Gastrocnemius medialis (tissue), 4 donors: ENCODE measurements around the gene WDFY4. TPM values are rescaled to one million over a fixed set of nuclear protein-coding genes. Genes with fewer than 3 reads are reported as not detected.

Source experiments
- ATAC-seq, 2 donors: fragments of 150-250 bp; one replicate each; pipeline ENCODE4 v1.9.1; 2016
- DNase-seq, 2 donors: peaks; one replicate each; pipeline ENCODE4 v3.0.0-alpha.2; 2019
- H3K27ac ChIP-seq, 4 donors: fragments of 200-600 bp; sonication (generic); 1 replicate in 1 of 4; 2 replicates in 3 of 4; pipeline ENCODE4 v1.5.1; 2016 to 2018; ENCODE audit warnings: mild to moderate bottlenecking in 2 of 4, moderate library complexity in 1 of 4
- H3K27me3 ChIP-seq, 3 donors: fragments of 200-600 bp; sonication (generic) in 2 of 3; 1 replicate in 1 of 3; 2 replicates in 2 of 3; pipeline versions ENCODE4 v1.5.1 to v1.6.0; 2016 to 2019; ENCODE audit warnings: mild to moderate bottlenecking in 1 of 3, moderate library complexity in 1 of 3
- H3K36me3 ChIP-seq, 2 donors: fragments of 200-600 bp; sonication (generic) in 1 of 2; one replicate each; pipeline ENCODE4 v1.5.1; 2017 to 2018
- H3K4me1 ChIP-seq, 2 donors: fragments of 200-600 bp; sonication (generic) in 1 of 2; one replicate each; pipeline ENCODE4 v1.5.1; 2016 to 2017; ENCODE audit warnings: mild to moderate bottlenecking in 2 of 2
- H3K4me3 ChIP-seq, 4 donors: fragments of 200-600 bp; sonication (generic) in 3 of 4; 1 replicate in 1 of 4; 2 replicates in 3 of 4; pipeline ENCODE4 v1.5.1; 2016 to 2019; ENCODE audit warnings: mild to moderate bottlenecking in 2 of 4
- H3K9me3 ChIP-seq, 3 donors: fragments of 200-600 bp; sonication (generic) in 2 of 3; 1 replicate in 1 of 3; 2 replicates in 2 of 3; pipeline ENCODE4 v1.5.1; 2016 to 2019
- CTCF ChIP-seq, 5 experiments: fragments of 450-650 bp in 3 of 5; fragments of 200-600 bp in 2 of 5; sonication (generic) in 2 of 5; IDR thresholded peaks in 4 of 5; conservative IDR thresholded peaks in 1 of 5; 1 replicate in 4 of 5; 2 replicates in 1 of 5; pipeline ENCODE4 v1.5.1; 2016 to 2019; ENCODE audit warnings: antibody characterized with exemption in 5 of 5, mild to moderate bottlenecking in 3 of 5, moderate library complexity in 3 of 5
- POLR2A ChIP-seq, 2 donors: fragments of 450-650 bp; IDR thresholded peaks; one replicate each; pipeline ENCODE4 v1.6.1; 2017; ENCODE audit warnings: antibody characterized with exemption in 2 of 2, mild to moderate bottlenecking in 2 of 2, moderate library complexity in 2 of 2
- in situ Hi-C, 4 donors: fragments of 200-750 bp; cut with MboI; loops; one replicate each; pipeline versions ENCODE4 v1.15.0 to v1.8.0; 2017; ENCODE audit warnings: low sequenced_read_pairs in 4 of 4
- intact Hi-C: fragments of 100-400 bp; cut with DNase I; formaldehyde crosslinking; loops from one replicate; pipeline ENCODE4 v1.15.1; 2023; ENCODE audit warnings: low total_unique reads
- total RNA-seq, 4 donors: library from RNA; depleted of rRNA; stranded (reverse); fragments of >200 nt; gene quantifications; one replicate each; pipeline versions ENCODE4 v1.1.0 to v1.2.3, GENCODE V29; 2016

The WDFY4 gene
- total RNA-seq, 4 donors from 2014 or later = 0.29 to 0.94 (median 0.59) TPM

GRCh38 chr10:48764486-48764885 lies 79.8 kb downstream of the WDFY4 start:
- in situ Hi-C loops = no loop called here
- DNase-seq = no peak
- TF ChIP-seq CTCF (IDR thresholded peaks at IDR 0.05 in 4 of 5, conservative IDR thresholded peaks at IDR 0.05 in 1 of 5) = no peak
- no peak for TF ChIP-seq POLR2A (IDR thresholded peaks at IDR 0.05)

GRCh38 chr10:48765039-48765438 lies 80.4 kb downstream of the WDFY4 start:
- TF ChIP-seq CTCF (IDR thresholded peaks at IDR 0.05 in 4 of 5, conservative IDR thresholded peaks at IDR 0.05 in 1 of 5) = no peak
- Histone ChIP-seq H3K27me3 (no peaks in the 10 kb centered on the region), H3K27ac (no peak overlapping the region), H3K4me3 (no peak overlapping the region), H3K4me1 (no peaks in the 10 kb centered on the region), H3K36me3 (no peaks in the 10 kb centered on the region), H3K9me3 (no peaks in the 10 kb centered on the region)
- in situ Hi-C loops = no loop called here
- no peak for ATAC-seq
- DNase-seq = no peak
- intact Hi-C loops = no loop called here

More at GRCh38 chr10:48764486-48764885, 79.8 kb downstream of the WDFY4 start:
- no peak overlapping the region for H3K27ac ChIP-seq
- no peaks in the 10 kb centered on the region for H3K27me3 ChIP-seq
- intact Hi-C loops = no loop called here
- no peaks in the 10 kb centered on the region for H3K9me3 ChIP-seq
- ATAC-seq = no peak
- H3K4me3 ChIP-seq = no peak overlapping the region
- no peaks in the 10 kb centered on the region for H3K36me3 ChIP-seq
- H3K4me1 ChIP-seq = no peaks in the 10 kb centered on the region

GRCh38 chr10:48765527-48765926 lies 80.9 kb downstream of the WDFY4 start:
- in situ Hi-C loops = no loop called here

GRCh38 chr10:48767373-48768143 lies 82.9 kb downstream of the WDFY4 start:
- in situ Hi-C loops (no loop called here), intact Hi-C loops (no loop called here)
- no peak for DNase-seq

More at GRCh38 chr10:48765527-48765926, 80.9 kb downstream of the WDFY4 start:
- DNase-seq (no peak), ATAC-seq (no peak)
- no peak for TF ChIP-seq CTCF (IDR thresholded peaks at IDR 0.05 in 4 of 5, conservative IDR thresholded peaks at IDR 0.05 in 1 of 5)
- TF ChIP-seq POLR2A (IDR thresholded peaks at IDR 0.05) = no peak
- no peaks in the 10 kb centered on the region for H3K36me3 ChIP-seq
- no peak overlapping the region for H3K27ac ChIP-seq
- no peaks in the 10 kb centered on the region for H3K4me1 ChIP-seq
- H3K4me3 ChIP-seq = no peak overlapping the region
- intact Hi-C loops = no loop called here
- H3K27me3 ChIP-seq = no peaks in the 10 kb centered on the region
- no peaks in the 10 kb centered on the region for H3K9me3 ChIP-seq

More at GRCh38 chr10:48767373-48768143, 82.9 kb downstream of the WDFY4 start:
- H3K36me3 ChIP-seq = no peaks in the 10 kb centered on the region
- no peak overlapping the region for H3K4me3 ChIP-seq
- no peaks in the 10 kb centered on the region for H3K4me1 ChIP-seq
- TF ChIP-seq POLR2A (IDR thresholded peaks at IDR 0.05) (no peak), CTCF (IDR thresholded peaks at IDR 0.05 in 4 of 5, conservative IDR thresholded peaks at IDR 0.05 in 1 of 5) (no peak)
- ATAC-seq = no peak
- H3K9me3 ChIP-seq = no peaks in the 10 kb centered on the region
- H3K27me3 ChIP-seq = no peaks in the 10 kb centered on the region
- no peak overlapping the region for H3K27ac ChIP-seq
